Measurements from ENCODE around the gene C13orf46. TPM values are rescaled to one million over a fixed set of nuclear protein-coding genes. Genes with fewer than 3 reads are reported as not detected.

The C13orf46 gene
- total and polyA plus RNA-seq, 2 of the 8 experiments (the other 6 are each of a cell fraction or from before 2014, with no cell fraction given) = 0.23 to 0.28 TPM

DNA sequence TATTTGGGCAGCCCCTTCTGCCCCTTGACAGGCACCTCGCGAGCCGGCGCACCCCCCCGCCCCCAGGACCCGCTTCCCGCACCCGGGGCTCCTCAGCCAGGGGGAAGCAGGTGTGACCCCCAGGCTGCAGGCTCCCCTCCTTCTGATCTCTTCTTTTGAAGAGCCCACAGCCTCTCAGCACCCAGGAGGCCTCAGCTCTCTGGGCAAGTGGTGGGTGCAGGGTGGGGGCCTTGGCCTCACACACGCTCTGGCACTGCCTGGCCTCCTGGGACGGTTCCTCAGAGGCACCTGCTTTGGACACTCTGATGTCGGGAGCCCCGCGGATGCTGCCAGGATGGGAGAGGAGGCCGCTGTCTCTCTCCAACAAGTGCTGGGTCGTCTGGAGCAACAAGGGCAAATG, 1.5 kb upstream of the C13orf46 start:
- Histone ChIP-seq H3K4me1 (replicated peaks in 1 of 4; ENCODE audit: control insufficient read depth in 3 of 4, insufficient read depth in 4 of 4, low read length in 3 of 4) (peaks cover 0 to 4% (median 0%) of the 10 kb centered on the region in 4 experiments; a peak in 2 of 7 replicates), H3K27me3 (replicated peaks in 1 of 4; ENCODE audit: control insufficient read depth in 3 of 4, extremely low read depth in 1 of 4, insufficient read depth in 3 of 4, low read length in 3 of 4) (no peaks in the 10 kb centered on the region), H3K36me3 (ENCODE audit: control insufficient read depth in 2 of 4, insufficient read depth in 4 of 4, low read length in 3 of 4) (0 out of 8 replicates have a peak, but pooled peaks cover 0 to 2% (median 0%) of the 10 kb centered on the region in 4 experiments), H3K56ac (replicated peaks; ENCODE audit: insufficient read length, low read depth, low read length) (no peak overlapping the region), H3K23ac (ENCODE audit: insufficient read length) (no peak overlapping the region), H3K18ac (ENCODE audit: extremely low read depth, low read length) (no peak overlapping the region), H4K5ac (ENCODE audit: insufficient read length, low read depth, low read length) (no peak overlapping the region), H2BK5ac (ENCODE audit: low read depth, low read length) (no peak overlapping the region), H3K23me2 (ENCODE audit: low read depth, low read length) (no peaks in the 10 kb centered on the region), H2AFZ (ENCODE audit: low read length) (no peak overlapping the region), H2BK120ac (replicated peaks; ENCODE audit: low read depth, low read length) (no peak overlapping the region), H3K4me3 (ENCODE audit: extremely low read depth in 1 of 4, insufficient read depth in 2 of 4, low read depth in 3 of 4, low read length in 4 of 4) (no peak overlapping the region), H2BK12ac (ENCODE audit: low read depth, low read length) (no peak overlapping the region), H2AK5ac (ENCODE audit: low read depth, low read length) (no peak overlapping the region), H3K79me2 (ENCODE audit: control insufficient read depth in 1 of 2, insufficient read depth in 2 of 2, low read length in 2 of 2) (no peaks in the 10 kb centered on the region), H3K4me2 (ENCODE audit: insufficient read depth in 1 of 2, low read depth in 2 of 2, low read length in 2 of 2) (no peak overlapping the region), H2BK15ac (ENCODE audit: low read length) (no peak overlapping the region), H2BK20ac (ENCODE audit: low read length) (no peak overlapping the region), H4K20me1 (replicated peaks in 1 of 2; ENCODE audit: control insufficient read depth in 1 of 2, insufficient read depth in 2 of 2, low read length in 2 of 2) (peaks cover 0 to 7% of the 10 kb centered on the region in 2 experiments), H3K79me1 (ENCODE audit: low read depth, low read length) (no peaks in the 10 kb centered on the region), H3K14ac (ENCODE audit: insufficient read length) (no peak overlapping the region), H4K8ac (ENCODE audit: extremely low read depth, insufficient read depth, low read length) (no peak overlapping the region), H3K9me3 (ENCODE audit: insufficient read depth in 2 of 2, low read depth in 1 of 2, low read length in 1 of 2) (no peaks in the 10 kb centered on the region), H3K9ac (replicated peaks in 1 of 4; ENCODE audit: extremely low read depth in 1 of 4, low read depth in 3 of 4, low read length in 3 of 4) (no peak overlapping the region), H3K4ac (replicated peaks; ENCODE audit: insufficient read length, low read depth, low read length) (no peak overlapping the region), H3K27ac (ENCODE audit: low read depth, low read length) (no peak overlapping the region), H4K91ac (replicated peaks; ENCODE audit: insufficient read length, low read length) (no peak overlapping the region)
- ChIA-PET CTCF (ENCODE audit: partially characterized antibody) (interaction anchor here (0.6 kb wide), 1 partner anchor 45 kb away, joined by 4 read pairs; no protein-coding TSS in a partner anchor), POLR2A (ENCODE audit: partially characterized antibody) (no interaction called here)
- FAIRE-seq = no peak
- WGBS, 2 experiments (ENCODE audit: extremely low coverage in 1 of 2, insufficient coverage in 1 of 2, insufficient read length in 1 of 2, insufficient replicate concordance in 2 of 2, low coverage in 1 of 2, low lambda C conversion rate in 2 of 2, missing lambda C conversion rate in 1 of 2) = 93% methylated on average over 15 of the region's 15 CpGs; no CpG with 5 or more reads in 1 of the 2 experiments
- DNase-seq (ENCODE audit: low read depth in 1 of 2, low spot score in 2 of 2) = no peak
- TF ChIP-seq FOSL1 (IDR thresholded peaks at IDR 0.05; ENCODE audit: insufficient read depth, low read depth, low read length) (no peak), POU5F1 (IDR thresholded peaks at IDR 0.05; ENCODE audit: low read depth, low read length) (no peak), RNF2 (IDR thresholded peaks at IDR 0.05; ENCODE audit: borderline replicate concordance, low read depth, low read length, missing control alignments, poor library complexity, severe bottlenecking) (no peak), BACH1 (IDR thresholded peaks at IDR 0.05; ENCODE audit: low read length) (no peak), RXRA (IDR thresholded peaks at IDR 0.05; ENCODE audit: insufficient read depth, low read depth, low read length) (no peak), ASH2L (IDR thresholded peaks at IDR 0.05; ENCODE audit: low read length) (no peak), SIRT6 (IDR thresholded peaks at IDR 0.05; ENCODE audit: low read length) (no peak), CBX8 (IDR thresholded peaks at IDR 0.05; ENCODE audit: borderline replicate concordance, low read depth, low read length) (no peak), SP1 (IDR thresholded peaks at IDR 0.05; ENCODE audit: low read depth, low read length) (no peak), ZNF274 (IDR thresholded peaks at IDR 0.05; ENCODE audit: borderline replicate concordance, extremely low read depth, low read length) (no peak), GABPA (IDR thresholded peaks at IDR 0.05; ENCODE audit: borderline replicate concordance, insufficient read depth, low read length) (no peak), SAP30 (IDR thresholded peaks at IDR 0.05; ENCODE audit: insufficient read depth, insufficient replicate concordance, low read length) (no peak), POLR2A (IDR thresholded peaks at IDR 0.05; ENCODE audit: control extremely low read depth in 1 of 2, low read depth in 2 of 2, low read length in 2 of 2) (no peak), SP4 (IDR thresholded peaks at IDR 0.05; ENCODE audit: low read length) (no peak), EGR1 (IDR thresholded peaks at IDR 0.05; ENCODE audit: borderline replicate concordance, low read depth, low read length) (no peak)

All from H1 (cell line).